ENCODE measurements around the gene KIF16B.
A peak's percentile ranks its signal among the peaks of the same experiment; 100 is the strongest.

The KIF16B gene

GRCh38 chr20:16573001-16573965 is at the start of gene KIF16B:
Gene KIF16B, minus strand, starts transcription at chr20:16573448. Its CDS starts 173 bp downstream, at chr20:16573275.
- Histone ChIP-seq H3K4me1 (ENCODE audit: control insufficient read depth in 1 of 2, insufficient read depth in 2 of 2, low read length in 2 of 2) (peaks cover 33 to 46% of the 10 kb centered on the region in 2 donors), H3K9ac (ENCODE audit: low read depth in 1 of 2, low read length in 2 of 2) (peak within 1 kb of the TSS; percentile 80 to 84), H3K27me3 (ENCODE audit: control insufficient read depth in 1 of 2, insufficient read depth in 2 of 2, low read length in 2 of 2) (no peaks in the 10 kb centered on the region), H3K9me3 (ENCODE audit: control insufficient read depth in 1 of 2, low read length in 2 of 2) (no peaks in the 10 kb centered on the region), H3K27ac (ENCODE audit: low read depth, low read length) (peak within 1 kb of the TSS; percentile 64), H3K36me3 (ENCODE audit: control insufficient read depth in 1 of 2, insufficient read depth in 2 of 2, low read length in 2 of 2) (no peaks in the 10 kb centered on the region), H3K4me3 (ENCODE audit: low read depth in 1 of 2, low read length in 2 of 2) (peak within 1 kb of the TSS; percentile 78 to 88)

- Histone ChIP-seq H3K4me1 (ENCODE audit: control insufficient read depth in 1 of 2, insufficient read depth in 2 of 2, low read length in 2 of 2) (peaks cover 4 to 5% of the 10 kb centered on the region in 2 donors), H3K27me3 (ENCODE audit: control insufficient read depth in 1 of 2, insufficient read depth in 2 of 2, low read length in 2 of 2) (no peaks in the 10 kb centered on the region), H3K9ac (ENCODE audit: low read depth in 1 of 2, low read length in 2 of 2) (no peak overlapping the region), H3K4me3 (ENCODE audit: low read depth in 1 of 2, low read length in 2 of 2) (no peak overlapping the region), H3K27ac (ENCODE audit: low read depth, low read length) (no peak overlapping the region), H3K36me3 (ENCODE audit: control insufficient read depth in 1 of 2, insufficient read depth in 2 of 2, low read length in 2 of 2) (no peaks in the 10 kb centered on the region), H3K9me3 (ENCODE audit: control insufficient read depth in 1 of 2, low read length in 2 of 2) (peaks cover 0 to 2% of the 10 kb centered on the region in 2 donors)
Observed at GRCh38 chr20:16622501-16622900, 49.3 kb upstream of the KIF16B start.

GRCh38 chr20:16621435-16622141 is 48.3 kb upstream of the KIF16B start:
- Histone ChIP-seq H3K4me1 (ENCODE audit: control insufficient read depth in 1 of 2, insufficient read depth in 2 of 2, low read length in 2 of 2) (peaks cover 4 to 5% of the 10 kb centered on the region in 2 donors), H3K9me3 (ENCODE audit: control insufficient read depth in 1 of 2, low read length in 2 of 2) (peaks cover 3 to 5% of the 10 kb centered on the region in 2 donors), H3K27ac (ENCODE audit: low read depth, low read length) (no peak overlapping the region), H3K4me3 (ENCODE audit: low read depth in 1 of 2, low read length in 2 of 2) (no peak overlapping the region), H3K36me3 (ENCODE audit: control insufficient read depth in 1 of 2, insufficient read depth in 2 of 2, low read length in 2 of 2) (no peaks in the 10 kb centered on the region), H3K27me3 (ENCODE audit: control insufficient read depth in 1 of 2, insufficient read depth in 2 of 2, low read length in 2 of 2) (no peaks in the 10 kb centered on the region), H3K9ac (ENCODE audit: low read depth in 1 of 2, low read length in 2 of 2) (no peak overlapping the region)

GRCh38 chr20:16620961-16621360 is 47.7 kb upstream of the KIF16B start:
- no peak overlapping the region for H3K9ac ChIP-seq (ENCODE audit: low read depth in 1 of 2, low read length in 2 of 2)
- H3K36me3 ChIP-seq (ENCODE audit: control insufficient read depth in 1 of 2, insufficient read depth in 2 of 2, low read length in 2 of 2), result no peaks in the 10 kb centered on the region
- H3K27me3 ChIP-seq (ENCODE audit: control insufficient read depth in 1 of 2, insufficient read depth in 2 of 2, low read length in 2 of 2), result no peaks in the 10 kb centered on the region
- peaks cover 3 to 5% of the 10 kb centered on the region in 2 donors for H3K9me3 ChIP-seq (ENCODE audit: control insufficient read depth in 1 of 2, low read length in 2 of 2)
- peaks cover 5 to 6% of the 10 kb centered on the region in 2 donors for H3K4me1 ChIP-seq (ENCODE audit: control insufficient read depth in 1 of 2, insufficient read depth in 2 of 2, low read length in 2 of 2)
- H3K27ac ChIP-seq (ENCODE audit: low read depth, low read length), result no peak overlapping the region
- no peak overlapping the region for H3K4me3 ChIP-seq (ENCODE audit: low read depth in 1 of 2, low read length in 2 of 2)

- peaks cover 13 to 16% of the 10 kb centered on the region in 2 donors for H3K4me1 ChIP-seq (ENCODE audit: control insufficient read depth in 1 of 2, insufficient read depth in 2 of 2, low read length in 2 of 2)
- no peak overlapping the region for H3K9ac ChIP-seq (ENCODE audit: low read depth in 1 of 2, low read length in 2 of 2)
- H3K36me3 ChIP-seq (ENCODE audit: control insufficient read depth in 1 of 2, insufficient read depth in 2 of 2, low read length in 2 of 2), result no peaks in the 10 kb centered on the region
- no peaks in the 10 kb centered on the region for H3K27me3 ChIP-seq (ENCODE audit: control insufficient read depth in 1 of 2, insufficient read depth in 2 of 2, low read length in 2 of 2)
- H3K27ac ChIP-seq (ENCODE audit: low read depth, low read length), result no peak overlapping the region
- peaks cover 3 to 5% of the 10 kb centered on the region in 2 donors for H3K9me3 ChIP-seq (ENCODE audit: control insufficient read depth in 1 of 2, low read length in 2 of 2)
- no peak overlapping the region for H3K4me3 ChIP-seq (ENCODE audit: low read depth in 1 of 2, low read length in 2 of 2)
Observed at GRCh38 chr20:16619953-16620352, 46.7 kb upstream of the KIF16B start.

- Histone ChIP-seq H3K36me3 (ENCODE audit: control insufficient read depth in 1 of 2, insufficient read depth in 2 of 2, low read length in 2 of 2) (no peaks in the 10 kb centered on the region), H3K27ac (ENCODE audit: low read depth, low read length) (no peak overlapping the region), H3K9ac (ENCODE audit: low read depth in 1 of 2, low read length in 2 of 2) (no peak overlapping the region), H3K4me3 (ENCODE audit: low read depth in 1 of 2, low read length in 2 of 2) (no peak overlapping the region), H3K4me1 (ENCODE audit: control insufficient read depth in 1 of 2, insufficient read depth in 2 of 2, low read length in 2 of 2) (peaks cover 13 to 16% of the 10 kb centered on the region in 2 donors), H3K9me3 (ENCODE audit: control insufficient read depth in 1 of 2, low read length in 2 of 2) (peaks cover 3 to 5% of the 10 kb centered on the region in 2 donors), H3K27me3 (ENCODE audit: control insufficient read depth in 1 of 2, insufficient read depth in 2 of 2, low read length in 2 of 2) (no peaks in the 10 kb centered on the region)
Observed at GRCh38 chr20:16617056-16617455, 43.8 kb upstream of the KIF16B start.

- H3K36me3 ChIP-seq (ENCODE audit: control insufficient read depth in 1 of 2, insufficient read depth in 2 of 2, low read length in 2 of 2), result no peaks in the 10 kb centered on the region
- no peak overlapping the region for H3K4me3 ChIP-seq (ENCODE audit: low read depth in 1 of 2, low read length in 2 of 2)
Observed at GRCh38 chr20:16616317-16616716, 43.1 kb upstream of the KIF16B start.

GRCh38 chr20:16615199-16615598 is 42.0 kb upstream of the KIF16B start:
- H3K27ac ChIP-seq (ENCODE audit: low read depth, low read length), result no peak overlapping the region
- H3K4me3 ChIP-seq (ENCODE audit: low read depth in 1 of 2, low read length in 2 of 2), result no peak overlapping the region
- no peaks in the 10 kb centered on the region for H3K36me3 ChIP-seq (ENCODE audit: control insufficient read depth in 1 of 2, insufficient read depth in 2 of 2, low read length in 2 of 2)
- no peaks in the 10 kb centered on the region for H3K27me3 ChIP-seq (ENCODE audit: control insufficient read depth in 1 of 2, insufficient read depth in 2 of 2, low read length in 2 of 2)
- peaks cover 12 to 16% of the 10 kb centered on the region in 2 donors for H3K4me1 ChIP-seq (ENCODE audit: control insufficient read depth in 1 of 2, insufficient read depth in 2 of 2, low read length in 2 of 2)
- no peak overlapping the region for H3K9ac ChIP-seq (ENCODE audit: low read depth in 1 of 2, low read length in 2 of 2)
- H3K9me3 ChIP-seq (ENCODE audit: control insufficient read depth in 1 of 2, low read length in 2 of 2), result peaks cover 3 to 5% of the 10 kb centered on the region in 2 donors

More at GRCh38 chr20:16616317-16616716, 43.1 kb upstream of the KIF16B start:
- H3K9ac ChIP-seq (ENCODE audit: low read depth in 1 of 2, low read length in 2 of 2), result no peak overlapping the region
- H3K27ac ChIP-seq (ENCODE audit: low read depth, low read length), result no peak overlapping the region
- H3K27me3 ChIP-seq (ENCODE audit: control insufficient read depth in 1 of 2, insufficient read depth in 2 of 2, low read length in 2 of 2), result no peaks in the 10 kb centered on the region
- H3K4me1 ChIP-seq (ENCODE audit: control insufficient read depth in 1 of 2, insufficient read depth in 2 of 2, low read length in 2 of 2), result peaks cover 13 to 16% of the 10 kb centered on the region in 2 donors
- H3K9me3 ChIP-seq (ENCODE audit: control insufficient read depth in 1 of 2, low read length in 2 of 2), result peaks cover 3 to 5% of the 10 kb centered on the region in 2 donors

GRCh38 chr20:16613954-16614353 is 40.7 kb upstream of the KIF16B start:
- H3K27me3 ChIP-seq (ENCODE audit: control insufficient read depth in 1 of 2, insufficient read depth in 2 of 2, low read length in 2 of 2), result no peaks in the 10 kb centered on the region
- no peak overlapping the region for H3K9ac ChIP-seq (ENCODE audit: low read depth in 1 of 2, low read length in 2 of 2)
- H3K9me3 ChIP-seq (ENCODE audit: control insufficient read depth in 1 of 2, low read length in 2 of 2), result peaks cover 3 to 5% of the 10 kb centered on the region in 2 donors
- H3K36me3 ChIP-seq (ENCODE audit: control insufficient read depth in 1 of 2, insufficient read depth in 2 of 2, low read length in 2 of 2), result no peaks in the 10 kb centered on the region
- no peak overlapping the region for H3K4me3 ChIP-seq (ENCODE audit: low read depth in 1 of 2, low read length in 2 of 2)
- peaks cover 9 to 12% of the 10 kb centered on the region in 2 donors for H3K4me1 ChIP-seq (ENCODE audit: control insufficient read depth in 1 of 2, insufficient read depth in 2 of 2, low read length in 2 of 2)
- H3K27ac ChIP-seq (ENCODE audit: low read depth, low read length), result no peak overlapping the region

GRCh38 chr20:16612706-16613105 is 39.5 kb upstream of the KIF16B start:
- no peak overlapping the region for H3K4me3 ChIP-seq (ENCODE audit: low read depth in 1 of 2, low read length in 2 of 2)
- no peak overlapping the region for H3K9ac ChIP-seq (ENCODE audit: low read depth in 1 of 2, low read length in 2 of 2)
- H3K36me3 ChIP-seq (ENCODE audit: control insufficient read depth in 1 of 2, insufficient read depth in 2 of 2, low read length in 2 of 2), result no peaks in the 10 kb centered on the region
- peaks cover 18 to 19% of the 10 kb centered on the region in 2 donors for H3K4me1 ChIP-seq (ENCODE audit: control insufficient read depth in 1 of 2, insufficient read depth in 2 of 2, low read length in 2 of 2)
- no peaks in the 10 kb centered on the region for H3K27me3 ChIP-seq (ENCODE audit: control insufficient read depth in 1 of 2, insufficient read depth in 2 of 2, low read length in 2 of 2)
- H3K9me3 ChIP-seq (ENCODE audit: control insufficient read depth in 1 of 2, low read length in 2 of 2), result peaks cover 2 to 5% of the 10 kb centered on the region in 2 donors
- H3K27ac ChIP-seq (ENCODE audit: low read depth, low read length), result no peak overlapping the region
